ENCODE results near the gene MUC6.

DNA sequence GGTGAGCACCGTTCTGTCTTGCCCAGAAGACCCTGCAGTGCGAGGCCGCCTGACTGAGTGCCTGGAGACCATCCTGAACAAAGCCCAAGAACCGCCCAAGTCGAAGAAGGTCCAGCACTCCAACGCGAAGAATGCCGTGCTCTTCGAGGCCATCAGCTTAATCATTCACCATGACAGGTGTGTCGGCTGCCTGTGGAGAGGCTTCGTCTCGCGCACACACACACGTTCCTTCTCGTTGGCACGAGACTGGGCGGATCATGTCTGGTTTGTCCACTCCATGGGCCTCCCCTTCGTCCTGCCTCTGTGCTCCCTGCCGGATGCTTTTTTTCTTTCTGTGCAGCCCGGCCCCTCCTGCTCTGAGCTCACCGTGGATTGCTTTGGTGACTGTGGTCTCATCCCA, 51.1 kb downstream of the MUC6 start:
- no peak for TF ChIP-seq POLR2A (IDR thresholded peaks at IDR 0.05; ENCODE audit: low read length)
- TF ChIP-seq GATA1 (IDR thresholded peaks at IDR 0.05; ENCODE audit: low read depth, low read length): no peak
